Ovary (tissue), 9 donors: ENCODE data around the gene DST. TPM values are rescaled to one million over a fixed set of nuclear protein-coding genes. Genes with fewer than 3 reads are reported as not detected.

Experiments
- DNase-seq, 5 donors: peaks; one replicate each; pipeline ENCODE4 v3.0.0-alpha.2; 2019 to 2020
- H3K27ac ChIP-seq, 2 donors: fragments of 200-600 bp; one replicate each; pipeline versions ENCODE4 v1.5.1 to v1.8.0; 2019 to 2022
- H3K27me3 ChIP-seq: fragments of 200-600 bp; one replicate; pipeline ENCODE4 v1.8.0; 2022
- H3K36me3 ChIP-seq: fragments of 200-600 bp; sonication (generic); one replicate; pipeline ENCODE4 v1.5.1; 2019
- H3K4me1 ChIP-seq: one replicate; pipeline ENCODE4 v1.8.1; 2013; ENCODE audit warnings: mild to moderate bottlenecking, moderate library complexity; ENCODE audit not compliant: insufficient read depth
- H3K4me3 ChIP-seq: fragments of 200-600 bp; sonication (generic); one replicate; pipeline ENCODE4 v1.5.1; 2017
- H3K9me3 ChIP-seq, 2 donors: fragments of 200-600 bp in 1 of 2; sonication (generic) in 1 of 2; one replicate each; pipeline versions ENCODE4 v1.5.1 to v1.8.1; 2013 to 2019; ENCODE audit warnings: mild to moderate bottlenecking in 1 of 2, moderate library complexity in 1 of 2
- CTCF ChIP-seq, 3 donors: fragments of 450-650 bp in 2 of 3; fragments of 200-600 bp in 1 of 3; IDR thresholded peaks; one replicate each; pipeline versions ENCODE4 v1.5.1 to v1.8.0; 2016 to 2022; ENCODE audit warnings: antibody characterized with exemption in 3 of 3, mild to moderate bottlenecking in 1 of 3
- EP300 ChIP-seq: sonication (generic); formaldehyde crosslinking; IDR thresholded peaks from one replicate; pipeline ENCODE4 v1.6.1; 2017; ENCODE audit warnings: antibody characterized with exemption
- POLR2A ChIP-seq: fragments of 450-650 bp; IDR thresholded peaks from one replicate; pipeline ENCODE4 v1.6.1; 2017; ENCODE audit warnings: antibody characterized with exemption, mild to moderate bottlenecking, moderate library complexity
- WGBS, 3 donors: extraction: QIAGEN DNeasy Blood & Tissue Kit in 1 of 3; methylation state at CpG; one replicate each; pipeline versions ENCODE4 v1.1.5 to v1.1.7; 2013 to 2017; 5-methylcytosine and 5-hydroxymethylcytosine counted together
- intact Hi-C, 4 donors: fragments of 100-400 bp; cut with DNase I; formaldehyde crosslinking; loops; one replicate each; pipeline versions ENCODE4 v1.11.0 to v1.15.1; 2022 to 2023
- polyA plus RNA-seq, 2 donors: library from polyadenylated mRNA; stranded (reverse); fragments of 200-250 nt in 1 of 2; fragments of 350-450 nt in 1 of 2; fragmentation: Illumina TruSeq in 1 of 2; extraction: RNeasy Lipid Tissue Mini Kit (QIAGEN cat#74804) in 1 of 2; gene quantifications; one replicate each; pipeline ENCODE4 v1.2.3, GENCODE V29; 2013 to 2014
- total RNA-seq, 7 donors: library from RNA; depleted of rRNA in 2 of 7; stranded (reverse); fragments of >200 nt in 2 of 7; fragmentation: NEBNext Ultra II Directional in 3 of 7; extraction: Animal tissue kit (Norgen Biotek cat#: 25700) in 3 of 7; gene quantifications; one replicate each; pipeline versions ENCODE4 v1.1.0 to v1.2.4, GENCODE V29; 2016 to 2023
- donor health status: DM: no; HTN: no; CAD: no; lungs with moderate emphysema.
- donor health status: DM: no; HTN: no; CAD: no.
- donor health status: Bipolar disorder and iron deficiency.
- donor health status: DM: yes; HTN: yes; CAD: no.
- donor health status: DM: no; HTN: no; CAD: no.
- donor health status: DM: yes; HTN: yes; CAD: no.

Gene DST
- total and polyA plus RNA-seq, 9 donors, result 124 to 290 (median 174) TPM

- Histone ChIP-seq H3K4me1 (peaks cover 3% of the 10 kb centered on the region), H3K9me3 (no peaks in the 10 kb centered on the region), H3K27ac (no peak overlapping the region), H3K4me3 (no peak overlapping the region), H3K27me3 (no peaks in the 10 kb centered on the region), H3K36me3 (no peaks in the 10 kb centered on the region)
- TF ChIP-seq POLR2A (no peak), CTCF (IDR thresholded peaks at IDR 0.05) (no peak), EP300 (no peak)
- no peak for DNase-seq
- intact Hi-C loops, result loop anchor here in 1 of 4 donors (10.0 kb wide), 1 partner anchor 66 kb away; no protein-coding TSS in a partner anchor
- 61 to 83% (median 71%) methylated on average over 4 of the region's 4 CpGs for WGBS, 3 donors
These were observed 202.1 kb downstream of the DST start for GRCh38 chr6:56440551-56440981.

- TF ChIP-seq CTCF (IDR thresholded peaks at IDR 0.05) (no peak), EP300 (no peak), POLR2A (no peak)
- WGBS, 3 donors, result 81 to 89% (median 84%) methylated on average over 5 of the region's 5 CpGs
- intact Hi-C loops, result no loop called here
- H3K27me3 ChIP-seq, result no peaks in the 10 kb centered on the region
- peaks cover 2% of the 10 kb centered on the region for H3K4me1 ChIP-seq
- no peak overlapping the region for H3K4me3 ChIP-seq
- no peak for DNase-seq
- H3K9me3 ChIP-seq, result no peaks in the 10 kb centered on the region
- H3K36me3 ChIP-seq, result no peaks in the 10 kb centered on the region
- H3K27ac ChIP-seq, result no peak overlapping the region
These were observed 205.4 kb downstream of the DST start for GRCh38 chr6:56437171-56437900.

- Histone ChIP-seq H3K4me1 (no peaks in the 10 kb centered on the region), H3K9me3 (no peaks in the 10 kb centered on the region), H3K27ac (no peak overlapping the region), H3K27me3 (no peaks in the 10 kb centered on the region), H3K4me3 (no peak overlapping the region), H3K36me3 (no peaks in the 10 kb centered on the region)
- intact Hi-C loops, result no loop called here
- WGBS, 3 donors, result 87 to 90% (median 88%) methylated on average over 4 of the region's 4 CpGs
- TF ChIP-seq CTCF (IDR thresholded peaks at IDR 0.05) (no peak), POLR2A (no peak), EP300 (no peak)
- no peak for DNase-seq
These were observed 206.9 kb downstream of the DST start for GRCh38 chr6:56435754-56436153.

- TF ChIP-seq EP300 (no peak), POLR2A (no peak), CTCF (IDR thresholded peaks at IDR 0.05) (no peak)
- Histone ChIP-seq H3K27ac (no peak overlapping the region), H3K4me3 (no peak overlapping the region), H3K4me1 (no peaks in the 10 kb centered on the region), H3K9me3 (no peaks in the 10 kb centered on the region), H3K27me3 (no peaks in the 10 kb centered on the region), H3K36me3 (no peaks in the 10 kb centered on the region)
- DNase-seq, result no peak
- WGBS, 3 donors, result 95 to 98% (median 97%) methylated on average over 2 of the region's 2 CpGs
- intact Hi-C loops, result no loop called here
These were observed 207.4 kb downstream of the DST start for GRCh38 chr6:56435326-56435725.
